Measurements from ENCODE around the gene BLACAT1.
A peak's percentile ranks its signal among the peaks of the same experiment; 100 is the strongest.
"Not testable (repeated sequence)": the region's sequence is repeated elsewhere in the genome, so short reads cannot be mapped to it uniquely, and the experiment has no call there.

BLACAT1 gene

DNA sequence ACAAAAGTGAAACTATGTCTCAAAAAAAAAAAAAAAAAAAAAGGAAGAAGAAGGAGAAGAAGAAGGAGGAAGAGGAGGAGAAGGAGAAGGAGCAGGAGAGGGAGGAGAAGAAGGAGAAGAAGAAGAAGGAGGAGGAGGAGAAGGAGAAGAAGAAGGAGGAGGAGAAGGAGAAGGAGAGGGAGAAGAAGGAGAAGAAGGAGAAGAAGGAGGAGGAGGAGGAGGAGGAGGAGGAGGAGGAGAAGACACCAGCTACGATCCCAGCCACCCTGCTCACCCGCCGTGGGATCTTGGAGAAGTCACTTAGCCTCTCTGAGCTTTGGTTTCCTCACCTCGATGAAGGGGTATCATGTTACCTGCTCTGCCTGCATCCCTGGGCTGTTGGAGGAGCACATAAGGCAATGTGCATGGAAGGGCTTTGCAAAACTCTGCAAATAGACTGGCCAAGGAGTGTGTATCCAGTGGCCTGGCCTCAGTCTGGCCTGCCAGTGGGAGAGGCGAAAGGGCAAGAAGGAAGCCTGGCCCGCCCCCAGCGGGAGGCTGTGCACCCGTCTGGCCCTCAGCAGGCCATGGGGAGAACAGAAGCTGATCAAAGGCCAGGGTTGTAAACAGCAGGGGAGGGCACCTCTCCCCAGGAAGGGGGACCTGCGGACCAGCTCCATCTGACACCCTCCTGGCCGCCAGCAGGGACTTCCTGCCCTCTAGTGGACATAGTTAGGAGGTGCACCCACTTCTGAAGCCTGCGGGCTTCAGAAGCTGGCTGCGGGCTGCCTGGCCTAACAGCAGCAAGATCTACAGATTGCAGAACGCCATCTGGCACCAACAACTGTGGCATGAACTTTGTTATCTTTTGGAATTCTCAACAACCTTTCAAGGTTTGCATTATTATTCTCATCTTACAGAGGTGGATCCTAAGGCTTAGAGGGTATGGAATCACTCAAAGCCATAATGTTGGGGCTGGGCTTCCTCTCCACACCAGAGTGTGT, 29.4 kb upstream of the BLACAT1 start:
- DNase-seq (ENCODE audit: low read depth in 2 of 2) = peak; percentile 17 to 33

DNA sequence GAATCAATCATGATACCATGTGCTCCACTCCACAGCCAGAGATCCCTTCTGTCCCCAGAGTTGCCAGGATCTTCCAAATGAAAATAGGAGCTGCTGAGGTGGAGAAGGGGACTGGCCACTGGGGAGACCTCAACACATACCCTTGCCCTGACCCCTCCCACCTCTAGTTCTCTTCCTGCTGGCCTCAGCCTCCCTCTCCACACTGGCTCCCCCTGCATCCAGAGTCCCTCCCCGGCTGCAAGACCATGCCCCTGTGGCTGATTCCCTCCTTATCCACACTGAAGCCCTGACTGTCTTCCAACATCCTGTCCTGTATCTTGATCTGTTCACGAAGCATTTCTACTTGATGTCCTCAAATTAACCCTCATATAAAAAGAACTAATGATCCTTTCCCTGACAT, 27.5 kb upstream of the BLACAT1 start:
- DNase-seq (ENCODE audit: low read depth in 2 of 2) = no peak

DNA sequence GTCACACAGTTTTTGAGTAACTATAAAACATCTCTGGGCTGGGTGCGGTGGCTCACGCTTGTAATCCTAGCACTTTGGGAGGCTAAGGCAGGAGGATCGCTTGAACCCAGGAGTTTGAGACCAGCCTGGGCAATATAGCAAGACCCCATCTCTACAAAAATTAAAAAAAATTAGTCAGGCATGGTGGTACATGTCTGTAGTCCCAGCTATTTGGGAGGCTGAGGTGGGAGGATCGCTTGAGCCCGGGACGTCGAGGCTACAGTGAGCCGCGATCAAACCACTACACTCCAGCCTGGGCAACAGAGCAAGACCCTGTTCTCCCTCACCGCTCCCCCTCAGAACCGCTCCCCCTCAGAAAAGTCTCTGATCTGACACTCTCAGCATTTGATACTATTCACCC, 26.7 kb upstream of the BLACAT1 start:
- not testable (repeated sequence) for DNase-seq (ENCODE audit: low read depth in 2 of 2)

DNA sequence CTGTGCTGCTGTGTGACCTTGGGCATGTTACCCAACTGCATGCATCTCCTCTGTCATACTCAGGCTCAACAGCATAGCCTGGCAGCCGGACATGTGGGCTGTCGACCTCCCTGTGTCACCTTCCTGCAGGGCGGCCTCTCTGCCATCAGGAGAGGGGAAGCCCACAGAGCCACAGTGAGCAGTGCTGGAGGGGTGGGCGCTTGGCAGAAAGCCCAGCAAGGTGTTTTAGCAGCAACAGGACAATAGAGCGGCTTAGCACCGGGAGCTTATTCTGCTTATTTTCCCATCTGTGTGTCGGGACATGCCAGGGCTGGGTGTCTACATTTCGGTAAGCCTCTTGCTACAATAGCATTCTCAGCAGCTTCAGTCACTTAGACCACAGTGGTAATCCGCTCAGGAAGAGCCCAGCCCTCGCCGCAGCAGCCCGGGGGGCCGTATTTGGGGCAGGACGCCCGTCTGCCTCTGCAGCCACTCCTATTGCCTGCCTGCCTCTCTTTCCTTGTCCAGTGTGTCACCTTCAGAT, 25.8 kb upstream of the BLACAT1 start:
- no peak for DNase-seq (ENCODE audit: low read depth in 2 of 2)

DNA sequence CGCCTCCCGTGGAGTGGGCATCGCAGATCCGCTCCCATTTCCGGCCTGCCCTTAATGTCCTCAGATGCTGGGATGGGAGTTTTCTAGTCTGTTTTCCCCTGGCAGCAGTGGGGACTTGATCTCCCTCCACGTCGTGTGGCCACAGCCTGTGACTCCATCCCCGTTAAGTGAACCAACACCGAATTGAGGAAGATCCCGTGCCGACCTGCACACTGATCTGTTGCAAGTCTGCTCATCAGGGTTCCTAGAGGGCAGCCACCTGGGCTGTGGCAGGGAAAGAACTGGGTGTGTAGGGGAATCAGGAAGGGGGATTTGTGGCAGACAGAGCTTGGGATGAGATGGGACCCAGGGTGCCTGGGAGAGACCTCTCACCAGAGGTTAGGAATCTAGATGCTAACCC, 25.4 kb upstream of the BLACAT1 start:
- no peak for DNase-seq (ENCODE audit: low read depth in 2 of 2)

DNA sequence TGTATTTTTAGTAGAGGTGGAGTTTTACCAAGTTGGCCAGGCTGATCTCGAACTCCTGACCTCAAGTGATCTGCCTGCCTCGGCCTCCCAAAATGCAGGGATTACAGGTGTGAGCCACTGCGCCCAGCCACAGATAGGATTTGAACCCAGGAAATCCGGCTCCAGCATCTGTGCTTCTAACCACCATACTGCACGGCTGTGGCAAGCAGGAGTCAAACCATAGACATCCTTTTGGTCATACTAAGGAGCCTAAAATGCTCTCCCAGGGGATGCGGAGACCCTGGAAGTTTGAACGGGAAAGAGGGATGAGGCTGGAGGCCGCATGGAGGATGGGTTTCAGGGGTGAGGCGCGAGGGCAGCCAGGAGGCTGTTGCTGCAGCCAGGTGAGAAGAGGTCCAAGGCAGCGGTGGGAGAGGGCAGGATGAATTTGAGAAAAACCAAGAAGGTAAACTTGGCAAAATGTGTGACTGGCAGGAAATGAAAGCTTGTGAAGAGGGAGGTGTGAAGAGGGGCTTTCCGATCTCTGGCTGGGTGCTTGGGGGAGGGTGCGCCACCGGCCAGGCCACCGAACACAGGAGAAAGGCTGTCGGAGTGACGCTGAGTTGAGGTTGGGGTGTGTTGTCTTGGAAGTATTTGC, 24.6 kb upstream of the BLACAT1 start:
- peak in 1 of 2 donors; percentile 7 for DNase-seq (ENCODE audit: low read depth in 2 of 2)

DNA sequence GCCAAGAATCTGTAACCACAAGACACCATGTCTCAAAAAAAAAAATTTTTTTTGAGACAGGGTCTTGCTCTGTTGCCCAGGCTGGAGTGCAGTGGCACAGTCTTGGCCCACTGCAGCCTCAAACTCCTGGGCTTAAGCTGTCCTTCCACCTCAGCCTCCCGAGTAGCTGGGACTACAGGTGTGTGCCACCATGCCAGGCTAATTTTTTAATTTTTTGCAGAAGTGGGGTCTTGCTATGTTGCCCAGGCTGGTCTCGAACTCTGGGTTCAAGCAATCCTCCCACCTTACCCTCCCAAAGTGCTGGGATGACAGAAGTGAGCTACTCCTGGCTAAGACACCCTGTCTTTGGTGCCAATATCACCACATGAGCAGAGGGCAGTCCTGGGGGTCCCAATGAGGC, 23.1 kb upstream of the BLACAT1 start:
- not testable (repeated sequence) for DNase-seq (ENCODE audit: low read depth in 2 of 2)

DNA sequence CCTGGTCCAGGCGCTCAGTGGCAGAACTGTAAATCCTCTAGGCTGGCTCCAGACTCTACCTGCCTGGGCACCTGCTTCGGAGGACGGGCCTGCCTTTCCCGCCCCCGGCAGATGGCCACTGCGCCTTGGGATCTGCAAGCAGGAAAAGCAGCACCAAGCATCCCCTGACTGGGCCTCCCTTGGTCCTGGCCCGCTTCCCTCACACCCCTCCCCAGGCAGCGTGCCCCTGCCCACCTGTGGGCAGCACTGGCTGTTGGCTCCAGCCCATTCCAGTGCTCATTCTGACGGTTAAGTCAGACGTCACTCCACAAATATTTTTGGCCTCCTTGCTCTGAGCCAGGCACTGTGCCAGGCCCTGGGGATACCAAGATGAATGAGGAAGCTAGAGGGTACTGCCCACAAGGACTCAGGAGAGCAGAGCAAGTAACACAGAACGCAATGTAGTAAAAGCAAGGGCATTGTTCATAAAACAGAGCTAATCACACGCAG, 22.0 kb upstream of the BLACAT1 start:
- DNase-seq (ENCODE audit: low read depth in 2 of 2) = no peak

DNA sequence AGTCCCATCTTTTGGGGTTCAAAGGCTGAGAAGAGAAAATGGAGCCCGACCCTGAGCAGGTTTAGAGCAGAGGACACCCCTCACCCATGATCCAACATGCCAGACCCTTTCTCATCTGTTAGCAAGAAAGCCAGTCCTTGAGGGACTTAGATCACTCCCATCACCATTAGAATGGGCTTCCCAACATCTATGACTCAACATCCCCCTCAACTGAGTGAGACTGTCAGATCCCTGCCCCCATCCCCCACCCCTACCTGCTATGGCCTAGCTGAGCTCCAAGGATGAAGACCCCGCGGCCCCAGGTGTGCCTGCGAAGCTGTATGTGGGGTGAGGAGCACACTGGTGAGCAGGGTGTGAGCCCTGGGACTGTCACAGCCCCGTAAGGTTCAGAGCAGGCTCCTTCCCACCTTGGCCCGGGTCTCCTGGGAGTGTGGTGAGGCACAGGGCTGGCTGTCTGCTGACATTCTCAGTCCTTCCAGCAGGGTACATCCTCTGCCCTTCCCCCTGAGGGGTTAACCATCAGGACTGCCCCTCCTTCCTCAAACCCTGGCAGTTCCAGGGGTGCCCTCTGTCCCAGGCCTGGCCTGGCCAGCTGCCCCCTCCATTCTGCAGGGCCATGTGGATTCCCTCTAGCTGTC, 21.4 kb upstream of the BLACAT1 start:
- DNase-seq (ENCODE audit: low read depth in 2 of 2) = no peak

DNA sequence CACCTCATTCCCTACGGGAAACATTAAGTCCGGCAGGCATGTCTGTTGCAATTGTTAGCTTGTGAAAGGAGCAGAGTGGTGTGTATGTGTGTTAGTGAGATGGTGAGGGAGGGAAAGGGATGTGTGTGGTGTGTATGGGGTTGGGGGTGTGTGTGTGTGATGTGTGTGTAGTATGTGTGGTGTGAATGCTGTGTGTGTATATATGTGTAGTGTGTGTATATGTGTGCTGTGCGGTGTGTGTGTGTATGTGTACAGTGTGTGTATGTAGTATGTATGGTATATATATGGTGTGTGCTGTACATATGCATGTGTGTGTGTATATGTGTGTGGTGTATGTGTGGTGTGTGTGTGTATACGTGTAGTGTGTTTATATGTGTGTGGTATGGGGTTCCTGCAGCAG, 20.8 kb upstream of the BLACAT1 start:
- DNase-seq (ENCODE audit: low read depth in 2 of 2) = no peak

DNA sequence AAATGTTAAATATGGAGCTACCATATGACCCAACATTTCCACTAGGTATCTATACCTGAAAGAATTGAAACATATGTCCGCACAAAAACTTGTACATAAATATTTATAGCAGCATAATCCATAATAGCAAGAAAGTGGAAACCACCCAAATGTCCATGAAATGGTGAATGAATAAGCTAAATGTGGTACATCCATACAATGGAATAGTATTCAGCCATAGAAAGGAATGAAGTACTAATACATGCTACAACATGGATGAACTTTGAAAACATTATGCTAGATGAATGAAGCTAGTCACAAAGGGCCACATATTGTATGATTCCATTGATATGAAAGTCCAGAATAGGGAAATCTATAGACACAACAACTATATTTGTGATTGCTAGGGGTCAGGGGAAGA, 20.0 kb upstream of the BLACAT1 start:
- no peak for DNase-seq (ENCODE audit: low read depth in 2 of 2)

DNA sequence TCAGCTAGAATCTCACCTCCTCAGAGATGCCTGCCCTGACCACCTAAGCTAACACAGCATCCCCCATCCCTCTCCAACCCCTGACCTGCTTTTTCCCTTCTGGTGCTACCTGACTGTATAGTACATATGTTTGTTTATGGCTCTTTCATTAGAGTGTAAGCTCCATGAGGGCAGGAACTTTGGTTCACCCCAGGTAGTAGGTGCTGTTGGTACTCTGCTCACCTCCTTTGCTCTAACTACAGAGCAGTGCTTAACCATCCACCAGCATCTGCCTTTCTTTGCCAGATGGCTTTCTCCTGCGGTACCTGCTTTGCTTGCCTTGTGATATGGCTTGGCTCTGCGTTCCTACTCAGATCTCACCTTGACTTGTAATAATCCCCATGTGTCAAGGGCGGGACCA, 18.7 kb upstream of the BLACAT1 start:
- DNase-seq (ENCODE audit: low read depth in 2 of 2) = no peak

DNA sequence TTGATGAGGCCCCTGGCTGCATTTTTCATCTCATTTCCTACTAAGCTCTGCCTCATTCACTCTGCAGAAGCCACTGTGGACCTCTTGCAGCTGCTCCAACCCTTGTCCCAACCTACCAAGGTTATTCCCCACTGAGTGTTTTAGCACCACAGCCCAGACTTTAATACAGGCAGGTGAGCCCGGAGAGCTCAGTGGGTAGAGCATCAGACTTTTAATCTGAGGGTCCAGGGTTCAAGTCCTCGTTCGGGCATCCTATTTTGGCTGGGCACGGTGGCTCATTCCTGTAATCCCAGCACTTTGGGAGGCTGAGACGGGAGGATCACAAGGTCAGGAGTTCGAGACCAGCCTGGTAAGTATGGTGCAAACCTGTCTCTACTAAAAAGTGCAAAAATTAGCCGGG, 18.1 kb upstream of the BLACAT1 start:
- no peak for DNase-seq (ENCODE audit: low read depth in 2 of 2)

DNA sequence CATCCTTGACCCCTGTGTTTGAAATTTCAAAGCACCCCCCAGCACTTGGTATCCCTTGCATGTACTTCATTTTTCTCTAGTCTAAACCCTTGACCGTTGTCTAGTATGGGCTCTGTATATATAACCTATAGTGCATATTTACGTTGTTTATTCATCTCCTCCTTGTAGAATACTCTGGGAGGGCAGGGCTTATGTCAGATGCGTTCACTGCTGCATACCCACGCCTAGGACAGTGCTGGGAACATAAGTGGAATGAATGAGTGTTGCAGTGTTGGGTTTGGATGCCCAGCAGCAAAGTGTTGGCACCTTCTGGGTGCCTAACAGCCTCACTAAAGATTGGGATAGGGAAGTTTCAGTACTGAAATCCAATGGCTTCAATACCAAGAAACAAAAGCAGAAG, 17.6 kb upstream of the BLACAT1 start:
- no peak for DNase-seq (ENCODE audit: low read depth in 2 of 2)

DNA sequence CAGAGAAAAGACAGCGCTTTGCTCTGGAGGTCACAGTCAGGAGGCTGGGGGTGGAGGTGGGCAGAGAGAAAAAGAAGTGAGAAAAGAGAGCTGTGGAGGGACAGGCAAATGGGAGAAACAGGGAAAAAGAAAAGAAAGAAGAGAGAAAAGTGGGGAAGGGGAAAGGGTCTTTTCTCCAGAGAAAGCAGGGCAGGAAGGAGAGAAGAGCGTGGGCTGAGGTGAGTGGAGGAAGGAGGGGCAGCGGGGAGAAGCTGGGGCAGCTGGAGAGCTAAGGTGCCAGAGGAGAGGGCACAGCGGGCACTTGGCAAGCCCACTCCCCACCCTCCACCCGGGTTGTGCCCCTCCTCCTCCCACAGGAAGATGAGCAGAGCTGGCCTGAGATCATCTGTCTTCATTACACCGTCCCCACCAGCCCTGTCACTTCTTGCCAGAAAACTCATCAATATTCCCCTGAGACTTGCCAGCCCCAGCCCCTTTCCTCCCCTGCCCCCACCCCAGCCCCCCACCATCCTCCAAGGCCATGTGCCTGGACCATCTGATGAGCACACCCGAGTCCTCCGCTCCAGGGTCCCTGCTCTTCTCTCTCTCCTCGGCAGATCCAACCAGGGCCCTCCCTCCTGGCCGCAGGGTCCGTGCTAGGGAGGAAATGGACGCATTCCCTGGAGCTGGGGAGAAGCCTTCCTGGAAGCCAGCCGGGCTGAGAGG, 17.0 kb upstream of the BLACAT1 start:
- DNase-seq (ENCODE audit: low read depth in 2 of 2) = no peak

DNA sequence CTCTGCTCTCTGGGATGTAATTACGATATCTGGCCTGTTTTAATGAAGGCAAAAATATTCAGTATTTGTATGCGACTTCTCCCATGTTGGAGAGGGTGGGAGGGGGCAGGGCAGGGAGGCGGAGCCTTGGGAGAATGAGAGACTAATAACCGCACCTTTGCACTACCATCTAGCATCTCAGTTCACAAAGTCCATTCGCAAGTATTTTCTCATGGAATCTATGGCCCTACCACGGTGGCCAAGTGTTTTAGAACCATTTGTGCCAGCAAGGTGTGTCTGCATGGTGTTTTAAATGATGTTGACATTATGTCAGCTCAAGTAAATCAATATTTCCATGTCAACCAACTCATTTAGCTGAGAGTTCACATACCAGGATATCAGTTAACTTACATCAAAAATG, 14.3 kb upstream of the BLACAT1 start:
- no peak for DNase-seq (ENCODE audit: low read depth in 2 of 2)

DNA sequence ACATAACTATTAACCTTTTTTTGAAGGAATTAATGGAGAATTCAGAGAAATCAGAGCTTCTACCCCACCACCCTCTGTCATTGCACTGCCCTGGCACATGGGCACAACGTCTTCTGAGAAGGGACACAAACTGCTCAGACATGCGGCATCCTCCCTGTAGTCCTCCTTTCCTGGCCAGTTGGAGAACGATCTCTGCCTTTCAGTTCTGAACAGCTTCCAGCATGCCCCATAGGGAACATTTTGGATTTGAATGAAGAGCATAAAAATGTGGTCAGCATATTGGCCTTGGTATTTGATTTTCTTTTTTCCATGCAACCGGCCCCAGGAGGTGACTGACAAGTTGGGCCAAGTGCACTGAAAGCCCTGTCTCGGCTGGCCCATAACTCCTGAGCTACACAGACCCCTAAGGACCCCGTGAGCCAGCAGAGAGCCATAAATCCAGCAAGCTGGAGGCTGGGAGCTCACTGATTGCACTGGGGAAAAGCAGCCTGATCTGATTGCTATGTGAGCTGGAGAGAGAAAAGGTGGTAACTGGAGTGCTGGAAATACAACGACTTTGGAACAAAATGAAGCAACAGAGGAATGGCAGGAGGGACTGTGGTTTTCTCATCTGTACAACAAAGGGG, 10.9 kb upstream of the BLACAT1 start:
- no peak for DNase-seq (ENCODE audit: low read depth in 2 of 2)

DNA sequence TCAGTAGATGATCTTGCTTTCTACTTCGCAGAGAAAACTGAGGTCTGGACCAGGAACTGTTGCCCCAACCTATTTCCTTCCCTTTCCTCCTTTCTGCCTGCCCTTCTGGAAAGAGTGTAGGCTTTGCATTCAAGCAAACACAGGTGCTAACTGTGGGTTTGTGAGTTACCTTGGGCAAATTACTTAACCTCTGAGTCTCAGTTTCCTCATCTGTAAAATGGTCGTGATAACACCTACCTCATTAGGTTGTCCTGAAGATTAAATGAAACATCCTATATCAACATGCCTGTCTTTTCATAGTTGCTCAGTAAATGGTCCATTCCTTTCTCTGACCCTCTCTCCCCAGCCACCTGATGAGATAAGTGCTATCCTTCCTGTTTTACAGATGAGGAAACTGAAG, 9.5 kb upstream of the BLACAT1 start:
- DNase-seq (ENCODE audit: low read depth in 2 of 2) = no peak

DNA sequence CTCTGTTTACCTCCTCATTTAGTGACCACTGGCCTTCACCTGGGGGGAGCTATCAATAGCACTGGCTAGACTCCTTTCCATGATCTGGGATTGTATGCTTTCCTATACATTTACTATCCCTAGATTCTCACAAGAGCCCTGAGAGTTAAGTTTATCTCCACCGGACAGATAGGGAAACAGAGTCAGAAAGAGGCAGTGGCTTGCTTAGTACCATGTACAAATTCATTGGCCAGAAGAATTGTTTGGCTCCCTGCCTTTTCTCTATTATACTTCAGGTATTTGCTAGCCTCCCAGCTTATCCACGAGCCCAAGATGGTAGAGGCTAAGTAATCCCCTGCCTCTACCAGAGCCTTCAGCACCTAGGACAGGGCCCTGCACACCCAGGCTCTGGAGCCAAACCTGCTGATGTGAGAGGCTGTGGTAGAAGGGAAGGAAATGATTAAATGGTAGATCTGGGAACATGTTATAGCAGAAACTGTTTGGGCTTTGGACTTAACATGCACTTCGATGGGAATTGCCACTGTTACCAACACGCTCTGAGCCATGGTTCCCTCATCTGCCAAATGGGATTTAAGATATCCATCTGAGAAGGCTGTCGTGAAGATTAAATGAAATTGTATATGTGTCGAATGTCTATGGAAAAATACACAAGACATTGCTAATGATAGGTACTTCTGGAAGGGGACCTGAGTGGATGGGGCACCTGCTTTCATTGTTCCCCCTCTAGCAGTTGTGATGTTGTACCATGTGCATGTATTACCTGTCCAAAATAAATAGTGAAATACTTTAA, 3.1 kb upstream of the BLACAT1 start:
- DNase-seq (ENCODE audit: low read depth in 2 of 2) = no peak

All from stimulated activated CD4-positive, alpha-beta T cell treated with anti-CD3 and anti-CD28 coated beads, Interleukin-1b, Interleukin-23, amount 100 ng/mL, for 1 hour (primary cell).